Heart left ventricle (tissue), 16 donors: ENCODE data around the gene CPNE4. TPM values are rescaled to one million over a fixed set of nuclear protein-coding genes. Genes with fewer than 3 reads are reported as not detected.

Experiments
- ATAC-seq, 4 donors: fragments of 200-7000 bp; cut with Tn5 transposase; one replicate each; pipeline ENCODE4 v1.9.1; 2020 to 2022; ENCODE audit warnings: moderate library complexity in 4 of 4, mild to moderate bottlenecking in 3 of 4, moderate number of reproducible peaks in 1 of 4
- DNase-seq, 5 donors: peaks; one replicate each; pipeline ENCODE4 v3.0.0-alpha.2; 2020
- H3K27ac ChIP-seq, 12 donors: fragments of 200-600 bp; sonication (generic) in 4 of 12; one replicate each; pipeline versions ENCODE4 v1.5.0 to v1.8.0; 2016 to 2022; ENCODE audit warnings: mild to moderate bottlenecking in 2 of 12
- H3K27me3 ChIP-seq, 9 donors: fragments of 200-600 bp; sonication (generic) in 2 of 9; one replicate each; pipeline versions ENCODE4 v1.5.1 to v1.8.0; 2016 to 2022; ENCODE audit warnings: mild to moderate bottlenecking in 3 of 9
- H3K36me3 ChIP-seq, 9 donors: fragments of 200-600 bp; sonication (generic) in 2 of 9; one replicate each; pipeline versions ENCODE4 v1.5.0 to v1.8.0; 2018 to 2022; ENCODE audit warnings: mild to moderate bottlenecking in 2 of 9
- H3K4me1 ChIP-seq, 12 donors: fragments of 200-600 bp; sonication (generic) in 4 of 12; one replicate each; pipeline versions ENCODE4 v1.5.0 to v1.8.0; 2016 to 2022; ENCODE audit warnings: mild to moderate bottlenecking in 3 of 12
- H3K4me3 ChIP-seq, 12 donors: fragments of 200-600 bp; sonication (generic) in 4 of 12; one replicate each; pipeline versions ENCODE4 v1.5.0 to v1.8.0; 2017 to 2022; ENCODE audit warnings: mild to moderate bottlenecking in 9 of 12, moderate library complexity in 4 of 12
- H3K9me3 ChIP-seq, 12 donors: fragments of 200-600 bp; sonication (generic) in 4 of 12; one replicate each; pipeline versions ENCODE4 v1.5.0 to v1.8.0; 2016 to 2022; ENCODE audit warnings: mild to moderate bottlenecking in 1 of 12
- POLR2A ChIP-seq, 2 donors: fragments of 450-650 bp; IDR thresholded peaks; one replicate each; pipeline ENCODE4 v1.6.1; 2017; ENCODE audit warnings: antibody characterized with exemption in 2 of 2, mild to moderate bottlenecking in 2 of 2, moderate library complexity in 2 of 2
- WGBS, 4 donors: extraction: QIAGEN DNeasy Blood & Tissue Kit in 2 of 4; methylation state at CpG; one replicate each; pipeline versions ENCODE4 v1.1.5 to v1.1.7; 2013 to 2018; 5-methylcytosine and 5-hydroxymethylcytosine counted together
- intact Hi-C, 10 donors: fragments of 100-400 bp; cut with DNase I; formaldehyde crosslinking; loops; one replicate each; pipeline versions ENCODE4 v1.11.1 to v1.14.2; 2022
- polyA plus RNA-seq, 2 donors: library from polyadenylated mRNA; stranded (reverse); fragments of 200-250 nt; gene quantifications; one replicate each; pipeline ENCODE4 v1.2.3, GENCODE V29; 2013
- total RNA-seq, 9 donors: library from RNA; depleted of rRNA in 2 of 9; stranded (reverse); fragments of >200 nt in 2 of 9; fragmentation: NEBNext Ultra II Directional in 3 of 9; extraction: Animal tissue kit (Norgen Biotek cat#: 25700) in 3 of 9; gene quantifications; one replicate each; pipeline versions ENCODE4 v1.1.0 to v1.2.4, GENCODE V29; 2016 to 2023
- TF ChIP-seq, protein P1 (sequence below), 12 donors: fragments of 200-600 bp; sonication (generic) in 4 of 12; IDR thresholded peaks; one replicate each; pipeline versions ENCODE4 v1.5.0 to v1.8.0; 2018 to 2022; ENCODE audit warnings: antibody characterized with exemption in 12 of 12, mild to moderate bottlenecking in 5 of 12
- donor health status: ischemic (EF 13 %, LVEDD 7.1; RV severe dilation, severe dysfunction).
- donor health status: healthy with polysubstance abuse.
- donor health status: DM: no; HTN: yes; CAD: no.
- donor health status: DM: no; HTN: no; CAD: no.
- donor health status: ischemic (EF 25% LVEDD 6.9; RV normal size, moderate dysfunction).
- donor health status: ischemic (EF 25% LVEDD 5.7; RV mildly dilated, moderate dysfunction).
- donor health status: healthy.
- donor health status: DM: yes; HTN: yes; CAD: no.
- donor health status: ischemic (EF 35%, LVEDD 5.7; RV mildly dilated, moderate dysfunction).
- donor health status: nonischemic (EF 11% LVEDD 7.7; RV severe dilation, severe dysfunction).
- donor health status: DM: yes; HTN: yes; CAD: no.
- donor health status: PGD.
- donor health status: ischemic (EF 29% LVEDD 5.4; RV normal size, mild dysfunction).
- donor health status: nonischemic (EF 23%, LVEDD 6.1; RV moderate dilation, normal function).

Gene CPNE4
- total and polyA plus RNA-seq, 11 donors, result 1.7 to 99.7 (median 24.9) TPM

GRCh38 chr3:132079147-132079546 is 44.3 kb upstream of the CPNE4 start:
- TF ChIP-seq POLR2A (IDR thresholded peaks at IDR 0.05), result no peak
- TF ChIP-seq, protein P1, sequence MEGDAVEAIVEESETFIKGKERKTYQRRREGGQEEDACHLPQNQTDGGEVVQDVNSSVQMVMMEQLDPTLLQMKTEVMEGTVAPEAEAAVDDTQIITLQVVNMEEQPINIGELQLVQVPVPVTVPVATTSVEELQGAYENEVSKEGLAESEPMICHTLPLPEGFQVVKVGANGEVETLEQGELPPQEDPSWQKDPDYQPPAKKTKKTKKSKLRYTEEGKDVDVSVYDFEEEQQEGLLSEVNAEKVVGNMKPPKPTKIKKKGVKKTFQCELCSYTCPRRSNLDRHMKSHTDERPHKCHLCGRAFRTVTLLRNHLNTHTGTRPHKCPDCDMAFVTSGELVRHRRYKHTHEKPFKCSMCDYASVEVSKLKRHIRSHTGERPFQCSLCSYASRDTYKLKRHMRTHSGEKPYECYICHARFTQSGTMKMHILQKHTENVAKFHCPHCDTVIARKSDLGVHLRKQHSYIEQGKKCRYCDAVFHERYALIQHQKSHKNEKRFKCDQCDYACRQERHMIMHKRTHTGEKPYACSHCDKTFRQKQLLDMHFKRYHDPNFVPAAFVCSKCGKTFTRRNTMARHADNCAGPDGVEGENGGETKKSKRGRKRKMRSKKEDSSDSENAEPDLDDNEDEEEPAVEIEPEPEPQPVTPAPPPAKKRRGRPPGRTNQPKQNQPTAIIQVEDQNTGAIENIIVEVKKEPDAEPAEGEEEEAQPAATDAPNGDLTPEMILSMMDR (IDR thresholded peaks at IDR 0.05), result no peak
- no peak overlapping the region for H3K27ac ChIP-seq
- ATAC-seq (peak in 3 of 4 donors; percentile 65 to 79 (median 75)), DNase-seq (no peak)
- intact Hi-C loops, result no loop called here
- no peaks in the 10 kb centered on the region for H3K27me3 ChIP-seq
- peaks cover 0 to 4% (median 0%) of the 10 kb centered on the region in 12 donors for H3K4me1 ChIP-seq
- WGBS, 4 donors, result 4 to 19% (median 12%) methylated on average over 1 of the region's 1 CpG
- H3K4me3 ChIP-seq, result no peak overlapping the region
- no peaks in the 10 kb centered on the region for H3K9me3 ChIP-seq
- H3K36me3 ChIP-seq, result no peaks in the 10 kb centered on the region

DNA sequence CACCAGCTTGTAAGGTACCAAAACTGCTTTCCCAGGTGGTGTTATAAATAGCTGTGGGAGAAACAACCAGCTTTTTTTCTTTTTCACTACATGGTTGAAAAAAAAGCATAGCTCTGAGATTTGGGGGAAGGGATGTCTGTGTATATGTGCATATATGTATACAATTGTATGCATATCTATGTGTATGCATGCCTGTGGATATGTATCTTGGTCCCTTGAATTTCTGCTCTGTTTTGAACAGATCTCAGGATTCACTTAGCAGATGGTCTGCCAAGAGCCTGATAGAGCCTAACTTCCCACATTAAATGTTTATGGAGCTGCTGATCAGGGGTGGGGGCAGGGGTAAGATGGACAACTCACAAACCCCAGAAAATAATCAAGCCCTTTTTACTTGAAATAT is 39.0 kb upstream of the CPNE4 start:
- Histone ChIP-seq H3K36me3 (no peaks in the 10 kb centered on the region), H3K4me1 (peaks cover 0 to 3% (median 0%) of the 10 kb centered on the region in 12 donors), H3K27ac (no peak overlapping the region), H3K27me3 (no peaks in the 10 kb centered on the region), H3K9me3 (no peaks in the 10 kb centered on the region), H3K4me3 (no peak overlapping the region)
- no peak for TF ChIP-seq POLR2A (IDR thresholded peaks at IDR 0.05)
- TF ChIP-seq, protein P1 (IDR thresholded peaks at IDR 0.05), result no peak
- no peak for DNase-seq
- intact Hi-C loops, result no loop called here
- ATAC-seq, result no peak

- DNase-seq, result no peak
- intact Hi-C loops, result no loop called here
- Histone ChIP-seq H3K27me3 (no peaks in the 10 kb centered on the region), H3K9me3 (no peaks in the 10 kb centered on the region), H3K27ac (no peak overlapping the region), H3K4me1 (no peaks in the 10 kb centered on the region), H3K4me3 (no peak overlapping the region), H3K36me3 (no peaks in the 10 kb centered on the region)
- TF ChIP-seq, protein P1 (IDR thresholded peaks at IDR 0.05), result no peak
- TF ChIP-seq POLR2A (IDR thresholded peaks at IDR 0.05), result no peak
- ATAC-seq, result no peak
Measured at GRCh38 chr3:132071043-132071442, 36.2 kb upstream of the CPNE4 start.

- Histone ChIP-seq H3K4me3 (no peak overlapping the region), H3K27ac (no peak overlapping the region), H3K36me3 (no peaks in the 10 kb centered on the region), H3K9me3 (peaks cover 0 to 3% (median 0%) of the 10 kb centered on the region in 12 donors), H3K27me3 (peaks cover 0 to 13% (median 0%) of the 10 kb centered on the region in 9 donors), H3K4me1 (no peaks in the 10 kb centered on the region)
- DNase-seq, result no peak
- TF ChIP-seq, protein P1 (IDR thresholded peaks at IDR 0.05), result no peak
- no peak for TF ChIP-seq POLR2A (IDR thresholded peaks at IDR 0.05)
- WGBS, 4 donors, result 2 to 6% (median 5%) methylated on average over 3 to 4 of the region's 4 CpGs
- no peak for ATAC-seq
- intact Hi-C loops, result no loop called here
Measured at GRCh38 chr3:132064114-132064513, 29.3 kb upstream of the CPNE4 start.
